ENCODE data around the gene CBFA2T3. TPM values are rescaled to one million over a fixed set of nuclear protein-coding genes. Genes with fewer than 3 reads are reported as not detected.
"Not testable (repeated sequence)": the region's sequence is repeated elsewhere in the genome, so short reads cannot be mapped to it uniquely, and the experiment has no call there.

Gene CBFA2T3
- total RNA-seq, 1 experiment from 2014 or later: not detected

DNA sequence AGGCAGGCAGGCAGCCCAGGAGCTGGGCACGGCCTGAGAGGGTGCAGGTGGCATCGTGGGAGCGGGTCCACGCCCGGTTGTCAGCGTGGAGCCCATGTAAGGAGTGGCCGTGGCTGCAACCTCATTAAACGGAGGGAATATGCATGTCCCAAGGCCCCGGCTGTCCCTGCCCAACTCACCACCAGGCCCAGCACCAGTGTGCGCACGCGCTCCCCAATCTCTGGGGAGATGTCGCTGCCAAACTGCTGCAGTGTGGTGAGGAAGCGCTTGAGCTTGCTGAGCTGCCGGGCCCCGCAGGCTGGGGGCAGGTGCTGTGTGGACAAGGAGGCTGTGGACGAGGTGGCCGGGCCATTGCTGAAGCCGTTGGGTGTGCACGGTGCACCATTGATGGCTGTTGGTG, 84.9 kb downstream of the CBFA2T3 start:
- H4K20me1 ChIP-seq (ENCODE audit: insufficient read depth, low read depth, low read length): no peaks in the 10 kb centered on the region

DNA sequence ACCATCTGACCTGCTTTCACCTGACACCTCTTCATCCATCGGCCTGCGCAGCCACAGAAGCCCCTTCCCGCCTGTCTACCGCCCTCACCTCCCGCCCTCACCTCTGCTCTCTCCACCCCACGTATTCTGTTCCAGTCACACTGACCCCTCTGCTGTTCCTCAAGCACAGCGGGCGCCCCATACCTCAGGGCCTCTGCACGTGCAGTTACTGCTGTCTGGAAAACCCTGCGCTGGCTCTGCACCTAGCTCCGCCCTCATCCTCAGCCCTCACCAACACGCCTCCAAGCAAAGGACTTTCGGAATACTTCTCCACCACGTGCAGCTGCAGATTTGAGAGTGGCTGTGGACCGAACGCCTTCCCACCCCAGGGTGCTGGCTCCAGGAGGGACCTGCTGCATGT, 85.9 kb downstream of the CBFA2T3 start:
- Histone ChIP-seq H3K9me3 (ENCODE audit: low read length) (no peaks in the 10 kb centered on the region), H3K27ac (ENCODE audit: low read length) (no peak overlapping the region), H3K9me2 (replicated peaks; ENCODE audit: insufficient read depth, low read length) (no peaks in the 10 kb centered on the region), H3K79me2 (ENCODE audit: low read length) (no peaks in the 10 kb centered on the region), H3K27me3 (ENCODE audit: low read length) (no peaks in the 10 kb centered on the region), H2AFZ (ENCODE audit: low read length) (no peak overlapping the region), H3K4me2 (ENCODE audit: low read depth, low read length, poor library complexity, severe bottlenecking) (no peak overlapping the region), H3K36me3 (ENCODE audit: insufficient read depth, low read length) (no peaks in the 10 kb centered on the region), H3K4me1 (ENCODE audit: low read length) (no peaks in the 10 kb centered on the region), H3K9ac (ENCODE audit: low read length) (no peak overlapping the region), H3K4me3 (ENCODE audit: low read length) (no peak overlapping the region), H4K20me1 (ENCODE audit: insufficient read depth, low read depth, low read length) (no peaks in the 10 kb centered on the region)
- no peak for DNase-seq

More for the DNA sequence above, 84.9 kb downstream of the CBFA2T3 start:
- no peak overlapping the region for H2AFZ ChIP-seq (ENCODE audit: low read length)
- no peak overlapping the region for H3K4me2 ChIP-seq (ENCODE audit: low read depth, low read length, poor library complexity, severe bottlenecking)
- no peaks in the 10 kb centered on the region for H3K36me3 ChIP-seq (ENCODE audit: insufficient read depth, low read length)
- no peaks in the 10 kb centered on the region for H3K27me3 ChIP-seq (ENCODE audit: low read length)
- no peaks in the 10 kb centered on the region for H3K9me3 ChIP-seq (ENCODE audit: low read length)
- H3K4me3 ChIP-seq (ENCODE audit: low read length): no peak overlapping the region
- H3K79me2 ChIP-seq (ENCODE audit: low read length): no peaks in the 10 kb centered on the region
- no peak overlapping the region for H3K9ac ChIP-seq (ENCODE audit: low read length)
- no peaks in the 10 kb centered on the region for H3K9me2 ChIP-seq (replicated peaks; ENCODE audit: insufficient read depth, low read length)
- DNase-seq: no peak
- no peak overlapping the region for H3K27ac ChIP-seq (ENCODE audit: low read length)
- H3K4me1 ChIP-seq (ENCODE audit: low read length): no peaks in the 10 kb centered on the region

DNA sequence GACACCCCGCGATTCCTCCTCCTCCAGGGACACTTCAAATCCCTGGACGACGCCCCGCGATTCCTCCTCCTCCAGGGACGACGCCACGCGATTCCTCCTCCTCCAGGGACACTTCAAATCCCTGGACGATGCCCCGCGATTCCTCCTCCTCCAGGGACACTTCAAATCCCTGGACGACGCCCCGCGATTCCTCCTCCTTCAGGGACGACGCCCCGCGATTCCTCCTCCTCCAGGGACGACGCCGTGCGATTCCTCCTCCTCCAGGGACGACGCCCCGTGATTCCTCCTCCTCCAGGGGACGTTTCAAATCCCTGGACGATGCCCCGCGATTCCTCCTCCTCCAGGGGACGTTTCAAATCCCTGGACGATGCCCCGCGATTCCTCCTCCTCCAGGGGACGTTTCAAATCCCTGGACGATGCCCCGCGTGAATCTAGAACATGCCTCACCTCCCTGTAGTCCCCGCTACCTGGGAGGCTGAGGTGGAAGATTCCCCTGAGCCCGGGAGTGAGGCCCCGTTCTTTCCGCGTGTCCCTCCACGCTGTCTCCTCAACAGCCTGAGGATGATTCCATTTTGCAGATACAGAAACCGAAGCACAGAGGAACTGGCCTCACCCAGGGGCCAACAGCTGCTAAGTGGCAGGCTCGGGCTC, 87.2 kb downstream of the CBFA2T3 start:
- H3K36me3 ChIP-seq (ENCODE audit: insufficient read depth, low read length); H3K4me3 ChIP-seq (ENCODE audit: low read length); H3K9me3 ChIP-seq (ENCODE audit: low read length); H3K27me3 ChIP-seq (ENCODE audit: low read length); H3K27ac ChIP-seq (ENCODE audit: low read length); DNase-seq; H4K20me1 ChIP-seq (ENCODE audit: insufficient read depth, low read depth, low read length); H3K9me2 ChIP-seq (replicated peaks; ENCODE audit: insufficient read depth, low read length); H3K79me2 ChIP-seq (ENCODE audit: low read length); H3K4me1 ChIP-seq (ENCODE audit: low read length); H3K9ac ChIP-seq (ENCODE audit: low read length); H2AFZ ChIP-seq (ENCODE audit: low read length); H3K4me2 ChIP-seq (ENCODE audit: low read depth, low read length, poor library complexity, severe bottlenecking): not testable (repeated sequence)

DNA sequence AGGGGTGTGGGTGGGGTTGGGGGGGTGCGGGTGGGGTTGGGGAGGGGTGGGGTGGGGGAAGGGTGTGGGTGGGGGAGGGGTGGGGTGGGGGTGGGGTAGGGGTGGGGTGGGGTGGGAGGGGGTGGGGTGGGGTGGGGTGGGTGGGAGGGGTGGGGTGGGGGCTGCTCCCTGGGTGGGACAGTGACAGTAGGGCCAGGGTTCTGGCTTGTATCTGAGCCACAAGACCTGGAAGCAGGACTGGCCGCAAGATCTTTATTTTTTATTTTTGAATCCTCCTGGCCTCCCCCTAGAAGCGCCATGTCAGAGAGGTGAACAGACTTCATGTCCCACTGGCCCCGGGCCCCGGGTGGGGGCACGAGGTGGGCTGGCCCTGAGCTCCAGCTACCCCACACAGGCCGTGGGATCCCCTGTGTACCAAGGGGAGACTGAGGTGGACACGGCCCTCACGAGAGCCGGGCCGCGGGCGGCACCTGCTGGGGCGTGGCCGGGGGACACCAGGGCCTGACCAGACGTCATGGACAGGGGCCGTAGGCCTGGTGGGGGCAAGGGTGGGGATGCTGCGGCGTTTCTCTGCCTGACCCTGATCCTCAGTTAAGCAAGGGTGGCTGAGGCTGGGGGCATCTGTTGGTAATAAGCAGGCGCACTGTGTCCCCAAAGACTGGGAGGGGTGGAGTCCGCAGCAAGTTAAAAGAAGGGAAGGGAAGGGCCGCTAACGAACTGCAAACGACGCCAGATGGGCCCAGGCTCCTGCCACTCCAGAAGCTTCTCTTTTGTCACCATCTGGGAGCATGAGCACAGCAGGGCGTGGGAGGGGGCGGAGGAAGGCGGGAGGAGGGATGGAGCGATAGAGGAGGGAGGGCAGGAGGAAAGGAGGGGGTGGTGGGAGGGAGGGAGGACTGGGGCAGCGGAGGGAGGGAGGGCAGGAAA, 88.3 kb downstream of the CBFA2T3 start:
- Histone ChIP-seq H3K36me3 (ENCODE audit: insufficient read depth, low read length) (no peaks in the 10 kb centered on the region), H3K27me3 (ENCODE audit: low read length) (no peaks in the 10 kb centered on the region), H3K9me2 (replicated peaks; ENCODE audit: insufficient read depth, low read length) (no peaks in the 10 kb centered on the region), H3K27ac (ENCODE audit: low read length) (no peak overlapping the region), H3K79me2 (ENCODE audit: low read length) (no peaks in the 10 kb centered on the region), H3K4me1 (ENCODE audit: low read length) (no peaks in the 10 kb centered on the region), H3K4me2 (ENCODE audit: low read depth, low read length, poor library complexity, severe bottlenecking) (no peak overlapping the region), H3K4me3 (ENCODE audit: low read length) (no peak overlapping the region), H2AFZ (ENCODE audit: low read length) (no peak overlapping the region), H4K20me1 (ENCODE audit: insufficient read depth, low read depth, low read length) (no peaks in the 10 kb centered on the region), H3K9ac (ENCODE audit: low read length) (no peak overlapping the region), H3K9me3 (ENCODE audit: low read length) (no peaks in the 10 kb centered on the region)
- no peak for DNase-seq

DNA sequence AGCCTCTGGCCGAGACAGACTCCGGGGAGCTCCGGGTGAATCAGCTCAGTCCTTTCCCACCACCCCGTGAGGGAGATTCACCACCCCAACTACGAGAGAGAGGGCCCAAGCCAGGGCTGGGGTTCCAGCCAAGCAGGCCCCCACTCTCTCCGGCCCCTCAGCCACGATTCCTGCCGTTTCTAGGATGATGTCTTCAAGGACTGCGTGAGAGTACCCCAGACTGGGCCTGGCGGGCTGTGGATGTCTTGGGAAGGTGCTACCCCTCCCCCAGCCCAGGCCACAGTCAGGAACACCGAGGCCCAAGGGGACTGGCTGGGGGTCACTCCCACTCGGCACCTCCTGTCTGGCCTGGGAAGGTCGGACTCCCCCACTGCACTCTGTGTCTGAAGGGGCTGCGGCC, 89.0 kb downstream of the CBFA2T3 start:
- Histone ChIP-seq H3K4me1 (ENCODE audit: low read length) (no peaks in the 10 kb centered on the region), H3K27ac (ENCODE audit: low read length) (no peak overlapping the region), H3K9me3 (ENCODE audit: low read length) (no peaks in the 10 kb centered on the region), H3K4me3 (ENCODE audit: low read length) (no peak overlapping the region), H4K20me1 (ENCODE audit: insufficient read depth, low read depth, low read length) (no peaks in the 10 kb centered on the region), H3K79me2 (ENCODE audit: low read length) (no peaks in the 10 kb centered on the region), H3K27me3 (ENCODE audit: low read length) (no peaks in the 10 kb centered on the region), H3K9me2 (replicated peaks; ENCODE audit: insufficient read depth, low read length) (no peaks in the 10 kb centered on the region), H3K9ac (ENCODE audit: low read length) (no peak overlapping the region), H3K36me3 (ENCODE audit: insufficient read depth, low read length) (no peaks in the 10 kb centered on the region), H3K4me2 (ENCODE audit: low read depth, low read length, poor library complexity, severe bottlenecking) (no peak overlapping the region), H2AFZ (ENCODE audit: low read length) (no peak overlapping the region)
- DNase-seq: no peak

DNA sequence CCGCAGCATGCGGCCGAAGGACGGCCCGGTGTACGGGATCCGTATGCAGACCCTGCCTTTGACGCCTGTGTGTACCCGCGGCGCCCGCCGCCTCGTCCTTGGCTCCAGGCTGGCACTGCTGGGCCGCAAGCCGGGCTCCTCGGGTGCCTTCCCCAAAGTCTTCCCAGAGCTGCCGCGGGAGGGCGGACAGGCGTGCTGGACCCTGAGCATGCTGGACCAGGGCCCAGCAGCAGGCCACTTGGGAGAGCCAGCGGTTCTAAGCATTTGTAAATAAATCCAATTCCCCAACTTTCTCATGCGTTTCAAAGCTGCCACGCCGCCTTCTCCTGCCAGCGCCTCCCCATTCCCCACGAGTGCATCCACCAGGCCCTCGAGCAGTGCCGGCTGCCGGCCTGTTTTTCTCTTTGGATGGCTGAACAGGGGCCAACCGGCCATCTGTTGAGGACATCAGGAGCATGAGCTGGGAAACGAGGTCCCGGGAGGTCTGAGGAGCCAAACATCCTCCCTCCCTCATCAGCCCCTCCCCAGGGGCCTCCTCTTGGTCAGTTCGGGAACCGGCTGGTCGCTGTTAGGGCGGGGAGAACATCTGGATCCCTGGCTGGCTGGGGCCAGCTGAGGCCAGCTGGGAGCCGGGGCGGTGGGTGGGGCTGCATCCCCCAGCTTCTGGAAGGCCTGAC, 90.0 kb downstream of the CBFA2T3 start:
- Histone ChIP-seq H3K9ac (ENCODE audit: low read length) (no peak overlapping the region), H2AFZ (ENCODE audit: low read length) (no peak overlapping the region), H3K4me2 (ENCODE audit: low read depth, low read length, poor library complexity, severe bottlenecking) (no peak overlapping the region), H3K79me2 (ENCODE audit: low read length) (no peaks in the 10 kb centered on the region), H4K20me1 (ENCODE audit: insufficient read depth, low read depth, low read length) (no peaks in the 10 kb centered on the region), H3K9me3 (ENCODE audit: low read length) (no peaks in the 10 kb centered on the region), H3K4me3 (ENCODE audit: low read length) (no peak overlapping the region), H3K4me1 (ENCODE audit: low read length) (no peaks in the 10 kb centered on the region), H3K9me2 (replicated peaks; ENCODE audit: insufficient read depth, low read length) (no peaks in the 10 kb centered on the region), H3K36me3 (ENCODE audit: insufficient read depth, low read length) (no peaks in the 10 kb centered on the region), H3K27me3 (ENCODE audit: low read length) (no peaks in the 10 kb centered on the region), H3K27ac (ENCODE audit: low read length) (no peak overlapping the region)
- DNase-seq: no peak

DNA sequence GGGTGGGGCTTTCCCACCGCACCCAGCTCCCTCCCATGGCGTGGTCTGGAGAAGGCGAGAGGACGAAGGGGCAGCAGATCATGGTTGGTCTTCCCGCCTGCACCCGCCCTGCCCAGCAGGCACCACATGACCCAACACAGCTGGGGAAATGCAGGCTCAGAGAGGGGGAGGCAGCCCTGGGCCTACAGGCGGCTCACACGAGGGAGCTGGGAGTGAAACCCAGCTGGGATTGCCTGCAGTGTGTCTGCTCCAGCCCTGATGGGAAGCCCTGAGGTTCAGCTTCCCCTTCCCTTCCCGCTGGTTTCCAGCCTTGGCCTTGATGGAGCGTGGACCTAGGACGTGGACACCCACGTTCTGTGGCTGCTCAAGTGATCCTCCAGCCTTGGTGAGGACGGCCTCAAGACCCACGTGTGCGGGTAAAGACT, 90.6 kb downstream of the CBFA2T3 start:
- DNase-seq: no peak
- no peaks in the 10 kb centered on the region for H3K36me3 ChIP-seq (ENCODE audit: insufficient read depth, low read length)

DNA sequence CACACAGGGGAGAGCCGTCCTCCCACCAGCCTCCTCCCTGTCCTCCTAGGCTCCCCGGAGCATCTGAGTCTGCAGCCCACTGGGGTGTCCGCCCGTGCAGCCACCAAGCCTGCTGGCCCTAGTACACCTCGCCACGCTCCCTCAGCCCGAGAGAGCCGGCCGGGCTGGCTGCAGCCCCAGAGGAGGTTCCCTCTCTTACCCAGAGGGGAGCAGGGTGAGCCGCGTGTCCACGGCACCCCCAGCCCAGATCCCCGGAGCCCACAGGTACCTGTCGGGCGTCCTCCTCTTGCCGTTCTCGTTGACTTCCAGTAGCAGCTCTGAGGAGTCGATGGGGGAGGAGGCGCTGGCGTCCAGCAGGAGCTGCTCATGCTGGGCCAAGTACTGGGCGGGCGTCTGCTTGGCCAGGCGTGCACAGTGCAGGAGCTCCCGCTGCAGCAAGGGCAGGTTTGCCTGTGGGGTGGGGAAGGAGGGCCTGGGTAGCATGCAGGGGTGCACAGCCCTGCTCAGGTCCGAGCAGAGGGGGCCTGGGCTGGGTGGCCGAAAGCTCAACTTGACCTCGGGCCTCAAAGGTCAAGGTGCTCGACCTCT, 91.2 kb downstream of the CBFA2T3 start:
- H3K9ac ChIP-seq (ENCODE audit: low read length): no peak overlapping the region
- no peak overlapping the region for H3K4me2 ChIP-seq (ENCODE audit: low read depth, low read length, poor library complexity, severe bottlenecking)
- H3K4me3 ChIP-seq (ENCODE audit: low read length): no peak overlapping the region
- H3K9me3 ChIP-seq (ENCODE audit: low read length): no peaks in the 10 kb centered on the region
- no peaks in the 10 kb centered on the region for H3K79me2 ChIP-seq (ENCODE audit: low read length)
- no peaks in the 10 kb centered on the region for H3K4me1 ChIP-seq (ENCODE audit: low read length)
- no peak overlapping the region for H3K27ac ChIP-seq (ENCODE audit: low read length)
- H3K27me3 ChIP-seq (ENCODE audit: low read length): no peaks in the 10 kb centered on the region
- no peaks in the 10 kb centered on the region for H4K20me1 ChIP-seq (ENCODE audit: insufficient read depth, low read depth, low read length)
- no peak for DNase-seq
- no peaks in the 10 kb centered on the region for H3K9me2 ChIP-seq (replicated peaks; ENCODE audit: insufficient read depth, low read length)
- no peak overlapping the region for H2AFZ ChIP-seq (ENCODE audit: low read length)
- no peaks in the 10 kb centered on the region for H3K36me3 ChIP-seq (ENCODE audit: insufficient read depth, low read length)

More for the DNA sequence above, 90.6 kb downstream of the CBFA2T3 start:
- Histone ChIP-seq H3K9ac (ENCODE audit: low read length) (no peak overlapping the region), H3K4me2 (ENCODE audit: low read depth, low read length, poor library complexity, severe bottlenecking) (no peak overlapping the region), H3K79me2 (ENCODE audit: low read length) (no peaks in the 10 kb centered on the region), H3K27me3 (ENCODE audit: low read length) (no peaks in the 10 kb centered on the region), H3K9me2 (replicated peaks; ENCODE audit: insufficient read depth, low read length) (no peaks in the 10 kb centered on the region), H3K27ac (ENCODE audit: low read length) (no peak overlapping the region), H4K20me1 (ENCODE audit: insufficient read depth, low read depth, low read length) (no peaks in the 10 kb centered on the region), H3K4me3 (ENCODE audit: low read length) (no peak overlapping the region), H2AFZ (ENCODE audit: low read length) (no peak overlapping the region), H3K9me3 (ENCODE audit: low read length) (no peaks in the 10 kb centered on the region), H3K4me1 (ENCODE audit: low read length) (no peaks in the 10 kb centered on the region)
